CD14-positive monocyte (primary cell): ENCODE measurements around the gene MYO7A. TPM values are rescaled to one million over a fixed set of nuclear protein-coding genes. Genes with fewer than 3 reads are reported as not detected.

Experiments
- DNase-seq, 3 donors: peaks; one replicate each; pipeline ENCODE4 v3.0.0-alpha.2; 2011 to 2022
- H2AFZ ChIP-seq: 2 replicates; pipeline ENCODE4 v1.6.0; 2012; ENCODE audit warnings: mild to moderate bottlenecking, low read depth, low read length, inconsistent platforms; ENCODE audit not compliant: insufficient read depth, poor library complexity, severe bottlenecking
- H3K27ac ChIP-seq, 2 donors: 1 replicate in 1 of 2; 2 replicates in 1 of 2; pipeline ENCODE4 v1.5.1; 2012 to 2013; ENCODE audit warnings: low read length in 2 of 2, control low read depth in 1 of 2, inconsistent platforms in 1 of 2, low read depth in 1 of 2, mild to moderate bottlenecking in 1 of 2
- H3K27me3 ChIP-seq, 2 donors: one replicate each; pipeline versions ENCODE4 v1.6.0 to v1.6.1; 2011 to 2013; ENCODE audit warnings: low read length in 2 of 2; ENCODE audit not compliant: control insufficient read depth in 2 of 2, insufficient read depth in 2 of 2
- H3K36me3 ChIP-seq, 2 donors: replicated peaks in 1 of 2; 1 replicate in 1 of 2; 2 replicates in 1 of 2; pipeline versions ENCODE4 v1.5.1 to v1.6.1; 2012 to 2013; ENCODE audit warnings: low read length in 2 of 2, control low read depth in 1 of 2, inconsistent platforms in 1 of 2, mild to moderate bottlenecking in 1 of 2; ENCODE audit not compliant: insufficient read depth in 2 of 2, control insufficient read depth in 1 of 2
- H3K4me1 ChIP-seq, 2 donors: 1 replicate in 1 of 2; 2 replicates in 1 of 2; pipeline versions ENCODE4 v1.5.1 to v1.6.1; 2012 to 2013; ENCODE audit warnings: low read length in 2 of 2, control low read depth in 1 of 2, inconsistent platforms in 1 of 2, mild to moderate bottlenecking in 1 of 2, moderate library complexity in 1 of 2; ENCODE audit not compliant: insufficient read depth in 2 of 2, control insufficient read depth in 1 of 2
- H3K4me2 ChIP-seq: replicated peaks from 2 replicates; pipeline ENCODE3; 2012; ENCODE audit warnings: low read length, moderate library complexity, mild to moderate bottlenecking; ENCODE audit not compliant: poor library complexity, severe bottlenecking; ENCODE audit errors: extremely low read depth
- H3K4me3 ChIP-seq, 3 experiments: fragments of 200-600 bp in 1 of 3; sonication (generic) in 1 of 3; replicated peaks in 1 of 3; 1 replicate in 2 of 3; 2 replicates in 1 of 3; pipeline ENCODE4 v1.5.1; 2011 to 2013; ENCODE audit warnings: low read length in 3 of 3, mild to moderate bottlenecking in 3 of 3, control low read depth in 2 of 3, low read depth in 2 of 3, inconsistent platforms in 1 of 3, moderate library complexity in 1 of 3
- H3K79me2 ChIP-seq: 2 replicates; pipeline ENCODE4 v1.6.0; 2012; ENCODE audit warnings: mild to moderate bottlenecking, control low read depth, inconsistent platforms, low read length, moderate library complexity; ENCODE audit not compliant: insufficient read depth
- H3K9ac ChIP-seq: 2 replicates; pipeline ENCODE4 v1.6.0; 2017; ENCODE audit warnings: low read length, mild to moderate bottlenecking; ENCODE audit not compliant: insufficient read depth, poor library complexity, severe bottlenecking
- H3K9me3 ChIP-seq, 2 donors: replicated peaks in 1 of 2; 1 replicate in 1 of 2; 2 replicates in 1 of 2; pipeline versions ENCODE4 v1.5.1 to v1.6.1; 2012 to 2013; ENCODE audit warnings: low read length in 2 of 2, control low read depth in 1 of 2; ENCODE audit not compliant: control insufficient read depth in 1 of 2, insufficient read depth in 1 of 2
- H4K20me1 ChIP-seq: 2 replicates; pipeline ENCODE4 v1.6.0; 2012; ENCODE audit warnings: mild to moderate bottlenecking, low read length, control low read depth, moderate library complexity; ENCODE audit not compliant: insufficient read depth
- H3K27ac Mint-ChIP-seq, 7 donors: one replicate each; pipeline ENCODE4 v1.8.0; 2020; ENCODE audit warnings: mild to moderate bottlenecking in 7 of 7, mixed read lengths in 7 of 7, moderate library complexity in 6 of 7, inconsistent platforms in 2 of 7
- H3K27me3 Mint-ChIP-seq, 3 donors: one replicate each; pipeline ENCODE4 v1.8.0; 2021 to 2022; ENCODE audit warnings: low read depth in 3 of 3, mild to moderate bottlenecking in 3 of 3, mixed read lengths in 3 of 3, moderate library complexity in 3 of 3, inconsistent platforms in 1 of 3
- H3K36me3 Mint-ChIP-seq, 2 donors: one replicate each; pipeline ENCODE4 v1.8.0; 2020; ENCODE audit warnings: mixed read lengths in 2 of 2, inconsistent platforms in 1 of 2, mild to moderate bottlenecking in 1 of 2
- H3K4me1 Mint-ChIP-seq: one replicate; pipeline ENCODE4 v1.8.0; 2020; ENCODE audit warnings: mild to moderate bottlenecking, mixed read lengths
- H3K4me3 Mint-ChIP-seq, 2 donors: one replicate each; pipeline ENCODE4 v1.8.0; 2020; ENCODE audit warnings: mild to moderate bottlenecking in 2 of 2, mixed read lengths in 2 of 2, moderate library complexity in 1 of 2
- H3K9me3 Mint-ChIP-seq, 7 donors: one replicate each; pipeline ENCODE4 v1.8.0; 2020 to 2022; ENCODE audit warnings: mixed read lengths in 7 of 7, mild to moderate bottlenecking in 6 of 7, moderate library complexity in 6 of 7, inconsistent platforms in 2 of 7
- WGBS: methylation state at CpG from one replicate; pipeline ENCODE4 v1.1.5; 2013; ENCODE audit warnings: missing lambda C conversion rate; ENCODE audit not compliant: insufficient coverage; 5-methylcytosine and 5-hydroxymethylcytosine counted together
- intact Hi-C, 2 donors: fragments of 100-400 bp; cut with micrococcal nuclease; formaldehyde crosslinking; loops; one replicate each; pipeline versions ENCODE4 v1.15.0 to v1.15.1; 2023
- polyA plus RNA-seq, 3 donors: library from polyadenylated mRNA; depleted of rRNA in 1 of 3; unstranded in 2 of 3; stranded (reverse) in 1 of 3; fragments of 300-500 nt in 2 of 3; fragments of >200 nt in 1 of 3; fragmentation: Illumina TruSeq in 2 of 3; gene quantifications; 1 replicate in 2 of 3; 2 replicates in 1 of 3; pipeline ENCODE4 v1.2.3, GENCODE V29; 2012 to 2021
- TF ChIP-seq, protein P1 (sequence below): fragments of 200-600 bp; IDR thresholded peaks from one replicate; pipeline ENCODE4 v1.8.0; 2022; ENCODE audit warnings: antibody characterized with exemption, mild to moderate bottlenecking

Gene MYO7A
- polyA plus RNA-seq, 3 donors: 3.5 to 7.8 (median 3.6) TPM

DNA sequence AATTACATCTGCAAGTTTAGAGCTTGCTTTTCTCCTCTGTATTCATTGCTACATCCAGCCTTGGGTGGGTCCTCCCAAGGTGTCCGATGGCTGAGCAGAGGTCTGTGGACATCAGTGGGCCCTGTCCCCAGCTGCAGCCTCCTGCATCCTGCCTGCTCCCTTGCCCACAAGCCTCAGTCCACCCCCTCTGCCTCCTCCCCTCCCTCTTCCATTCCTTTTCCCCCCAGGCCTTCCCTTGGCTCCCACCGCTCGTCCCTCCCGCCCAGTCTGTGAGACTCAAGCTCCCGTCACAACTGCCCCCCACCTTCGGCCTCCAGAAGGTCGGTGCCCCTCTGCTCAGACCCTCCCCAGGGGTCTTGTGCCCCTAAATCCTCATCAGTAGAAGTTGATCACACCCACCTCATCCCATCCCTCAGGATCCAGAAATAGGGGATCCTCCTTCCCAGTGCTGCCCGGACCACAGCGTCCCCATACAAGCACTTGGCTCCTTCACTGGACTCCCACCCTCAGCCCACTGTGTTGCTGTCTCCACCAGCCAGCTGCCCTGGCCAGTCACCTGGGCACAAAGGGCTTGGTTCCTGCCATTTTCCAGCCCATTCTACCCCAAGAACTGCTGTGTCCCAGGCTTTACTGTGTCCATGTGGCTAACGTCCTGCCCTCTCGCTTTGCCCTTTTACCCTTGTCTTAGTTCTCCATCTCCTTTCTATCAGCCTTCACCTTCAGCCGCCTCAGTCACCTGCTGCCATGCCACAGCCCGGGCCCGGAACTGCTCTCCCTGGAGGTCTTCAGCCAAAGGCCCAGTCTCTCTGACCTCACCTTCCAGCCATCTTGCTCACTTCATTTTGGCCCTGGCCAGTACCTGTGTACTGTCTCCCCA is 27.6 kb upstream of the MYO7A start:
- Histone ChIP-seq H2AFZ (no peak overlapping the region), H3K4me1 (no peaks in the 10 kb centered on the region), H3K27me3 (no peaks in the 10 kb centered on the region), H3K27ac (no peak overlapping the region), H3K9ac (no peak overlapping the region), H3K36me3 (no peaks in the 10 kb centered on the region), H3K4me2 (no peak overlapping the region), H3K79me2 (no peaks in the 10 kb centered on the region), H4K20me1 (no peaks in the 10 kb centered on the region), H3K9me3 (no peaks in the 10 kb centered on the region), H3K4me3 (no peak overlapping the region)
- Mint-ChIP-seq H3K4me3 (no peak overlapping the region), H3K4me1 (no peaks in the 10 kb centered on the region), H3K36me3 (no peaks in the 10 kb centered on the region), H3K27ac (peak overlapping the region in 1 of 7 donors; percentile 24), H3K9me3 (peaks cover 0 to 7% (median 0%) of the 10 kb centered on the region in 7 donors), H3K27me3 (peaks cover 1 to 6% (median 6%) of the 10 kb centered on the region in 3 donors)
- TF ChIP-seq, protein P1, sequence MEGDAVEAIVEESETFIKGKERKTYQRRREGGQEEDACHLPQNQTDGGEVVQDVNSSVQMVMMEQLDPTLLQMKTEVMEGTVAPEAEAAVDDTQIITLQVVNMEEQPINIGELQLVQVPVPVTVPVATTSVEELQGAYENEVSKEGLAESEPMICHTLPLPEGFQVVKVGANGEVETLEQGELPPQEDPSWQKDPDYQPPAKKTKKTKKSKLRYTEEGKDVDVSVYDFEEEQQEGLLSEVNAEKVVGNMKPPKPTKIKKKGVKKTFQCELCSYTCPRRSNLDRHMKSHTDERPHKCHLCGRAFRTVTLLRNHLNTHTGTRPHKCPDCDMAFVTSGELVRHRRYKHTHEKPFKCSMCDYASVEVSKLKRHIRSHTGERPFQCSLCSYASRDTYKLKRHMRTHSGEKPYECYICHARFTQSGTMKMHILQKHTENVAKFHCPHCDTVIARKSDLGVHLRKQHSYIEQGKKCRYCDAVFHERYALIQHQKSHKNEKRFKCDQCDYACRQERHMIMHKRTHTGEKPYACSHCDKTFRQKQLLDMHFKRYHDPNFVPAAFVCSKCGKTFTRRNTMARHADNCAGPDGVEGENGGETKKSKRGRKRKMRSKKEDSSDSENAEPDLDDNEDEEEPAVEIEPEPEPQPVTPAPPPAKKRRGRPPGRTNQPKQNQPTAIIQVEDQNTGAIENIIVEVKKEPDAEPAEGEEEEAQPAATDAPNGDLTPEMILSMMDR: no peak
- no peak for DNase-seq
- WGBS: 96% methylated on average over 13 of the region's 14 CpGs
- intact Hi-C loops: no loop called here

DNA sequence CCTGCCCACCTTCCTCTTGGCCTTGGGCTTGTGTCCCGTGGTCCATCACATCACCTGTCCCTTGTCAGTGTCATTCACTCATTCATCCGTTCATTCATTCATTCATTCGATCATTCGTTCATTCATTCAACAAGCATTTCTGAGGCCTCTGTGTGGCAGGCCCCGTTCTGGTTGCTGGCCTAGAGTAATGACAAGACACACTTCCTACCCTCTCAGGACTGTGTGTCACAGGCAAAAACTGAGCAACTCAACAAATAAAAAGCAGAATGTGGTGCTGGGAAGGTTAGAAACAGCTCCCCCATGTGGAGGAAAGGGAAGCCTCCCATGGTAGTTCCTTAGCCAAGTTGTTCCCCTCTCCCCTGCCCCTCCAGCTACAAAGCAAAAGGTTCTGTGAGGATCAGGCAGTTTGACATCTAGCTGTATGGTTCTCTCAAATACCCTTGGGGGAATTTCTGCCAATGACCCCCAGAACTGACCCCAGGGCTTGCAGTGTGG is 27.0 kb upstream of the MYO7A start:
- Histone ChIP-seq H3K4me1 (no peaks in the 10 kb centered on the region), H3K9ac (no peak overlapping the region), H3K4me2 (no peak overlapping the region), H3K9me3 (no peaks in the 10 kb centered on the region), H3K27ac (no peak overlapping the region), H3K4me3 (no peak overlapping the region), H4K20me1 (no peaks in the 10 kb centered on the region), H3K79me2 (no peaks in the 10 kb centered on the region), H3K27me3 (no peaks in the 10 kb centered on the region), H2AFZ (no peak overlapping the region), H3K36me3 (no peaks in the 10 kb centered on the region)
- intact Hi-C loops: no loop called here
- Mint-ChIP-seq H3K4me1 (peaks cover 1% of the 10 kb centered on the region), H3K9me3 (peaks cover 0 to 7% (median 0%) of the 10 kb centered on the region in 7 donors), H3K36me3 (no peaks in the 10 kb centered on the region), H3K4me3 (no peak overlapping the region), H3K27ac (peak overlapping the region in 1 of 7 donors; percentile 6), H3K27me3 (peaks cover 1 to 6% (median 4%) of the 10 kb centered on the region in 3 donors)
- TF ChIP-seq, protein P1: peak; percentile 45
- 94% methylated on average over 4 of the region's 5 CpGs for WGBS
- no peak for DNase-seq
